Ishikawa (cell line): ENCODE data around the gene MAL.
A peak's percentile ranks its signal among the peaks of the same experiment; 100 is the strongest.

Experiments used
- CEBPB ChIP-seq: IDR thresholded peaks from 2 replicates; pipeline ENCODE4 v1.6.1; 2012
- CREB1 ChIP-seq: IDR thresholded peaks from 2 replicates; pipeline ENCODE4 v1.6.1; 2012; ENCODE audit warnings: low read depth
- EGR1 ChIP-seq: IDR thresholded peaks from 2 replicates; pipeline ENCODE4 v1.6.1; 2012
- EP300 ChIP-seq: IDR thresholded peaks from 2 replicates; pipeline ENCODE4 v1.6.1; 2012; ENCODE audit warnings: borderline replicate concordance
- FOXM1 ChIP-seq: IDR thresholded peaks from 2 replicates; pipeline ENCODE4 v1.6.1; 2012; ENCODE audit warnings: low read depth, borderline replicate concordance
- NFIC ChIP-seq: IDR thresholded peaks from 2 replicates; pipeline ENCODE4 v1.6.1; 2012
- RAD21 ChIP-seq: IDR thresholded peaks from 2 replicates; pipeline ENCODE4 v1.6.1; 2012; ENCODE audit warnings: low read depth
- TAF1 ChIP-seq: IDR thresholded peaks from 2 replicates; pipeline ENCODE4 v1.6.1; 2012; ENCODE audit warnings: low read depth, mild to moderate bottlenecking
- TCF12 ChIP-seq: IDR thresholded peaks from 2 replicates; pipeline ENCODE4 v1.6.1; 2012; ENCODE audit warnings: low read depth
- TEAD4 ChIP-seq: IDR thresholded peaks from 2 replicates; pipeline ENCODE4 v1.6.1; 2012
- YY1 ChIP-seq: IDR thresholded peaks from 2 replicates; pipeline ENCODE4 v1.6.1; 2012; ENCODE audit warnings: low read depth
- ZBTB7A ChIP-seq: IDR thresholded peaks from 2 replicates; pipeline ENCODE4 v1.6.1; 2012; ENCODE audit warnings: low read depth
- TF ChIP-seq, protein P1 (sequence below): IDR thresholded peaks from 2 replicates; pipeline ENCODE4 v1.6.1; 2012; ENCODE audit warnings: low read depth, mild to moderate bottlenecking
- TF ChIP-seq, protein P2 (sequence below): IDR thresholded peaks from 2 replicates; pipeline ENCODE4 v1.6.1; 2012
- TF ChIP-seq, protein P3 (sequence below): IDR thresholded peaks from 2 replicates; pipeline ENCODE4 v1.6.1; 2012

The MAL gene

DNA sequence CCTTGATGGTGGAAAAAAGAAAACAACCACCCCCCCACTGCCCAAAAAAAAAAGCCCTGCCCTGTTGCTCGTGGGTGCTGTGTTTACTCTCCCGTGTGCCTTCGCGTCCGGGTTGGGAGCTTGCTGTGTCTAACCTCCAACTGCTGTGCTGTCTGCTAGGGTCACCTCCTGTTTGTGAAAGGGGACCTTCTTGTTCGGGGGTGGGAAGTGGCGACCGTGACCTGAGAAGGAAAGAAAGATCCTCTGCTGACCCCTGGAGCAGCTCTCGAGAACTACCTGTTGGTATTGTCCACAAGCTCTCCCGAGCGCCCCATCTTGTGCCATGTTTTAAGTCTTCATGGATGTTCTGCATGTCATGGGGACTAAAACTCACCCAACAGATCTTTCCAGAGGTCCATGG is 28.0 kb downstream of the MAL start:
- TF ChIP-seq TCF12 (no peak), EGR1 (no peak), RAD21 (peak; percentile 66), CEBPB (no peak), EP300 (no peak)
- TF ChIP-seq, protein P1, sequence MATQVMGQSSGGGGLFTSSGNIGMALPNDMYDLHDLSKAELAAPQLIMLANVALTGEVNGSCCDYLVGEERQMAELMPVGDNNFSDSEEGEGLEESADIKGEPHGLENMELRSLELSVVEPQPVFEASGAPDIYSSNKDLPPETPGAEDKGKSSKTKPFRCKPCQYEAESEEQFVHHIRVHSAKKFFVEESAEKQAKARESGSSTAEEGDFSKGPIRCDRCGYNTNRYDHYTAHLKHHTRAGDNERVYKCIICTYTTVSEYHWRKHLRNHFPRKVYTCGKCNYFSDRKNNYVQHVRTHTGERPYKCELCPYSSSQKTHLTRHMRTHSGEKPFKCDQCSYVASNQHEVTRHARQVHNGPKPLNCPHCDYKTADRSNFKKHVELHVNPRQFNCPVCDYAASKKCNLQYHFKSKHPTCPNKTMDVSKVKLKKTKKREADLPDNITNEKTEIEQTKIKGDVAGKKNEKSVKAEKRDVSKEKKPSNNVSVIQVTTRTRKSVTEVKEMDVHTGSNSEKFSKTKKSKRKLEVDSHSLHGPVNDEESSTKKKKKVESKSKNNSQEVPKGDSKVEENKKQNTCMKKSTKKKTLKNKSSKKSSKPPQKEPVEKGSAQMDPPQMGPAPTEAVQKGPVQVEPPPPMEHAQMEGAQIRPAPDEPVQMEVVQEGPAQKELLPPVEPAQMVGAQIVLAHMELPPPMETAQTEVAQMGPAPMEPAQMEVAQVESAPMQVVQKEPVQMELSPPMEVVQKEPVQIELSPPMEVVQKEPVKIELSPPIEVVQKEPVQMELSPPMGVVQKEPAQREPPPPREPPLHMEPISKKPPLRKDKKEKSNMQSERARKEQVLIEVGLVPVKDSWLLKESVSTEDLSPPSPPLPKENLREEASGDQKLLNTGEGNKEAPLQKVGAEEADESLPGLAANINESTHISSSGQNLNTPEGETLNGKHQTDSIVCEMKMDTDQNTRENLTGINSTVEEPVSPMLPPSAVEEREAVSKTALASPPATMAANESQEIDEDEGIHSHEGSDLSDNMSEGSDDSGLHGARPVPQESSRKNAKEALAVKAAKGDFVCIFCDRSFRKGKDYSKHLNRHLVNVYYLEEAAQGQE, result no peak

DNA sequence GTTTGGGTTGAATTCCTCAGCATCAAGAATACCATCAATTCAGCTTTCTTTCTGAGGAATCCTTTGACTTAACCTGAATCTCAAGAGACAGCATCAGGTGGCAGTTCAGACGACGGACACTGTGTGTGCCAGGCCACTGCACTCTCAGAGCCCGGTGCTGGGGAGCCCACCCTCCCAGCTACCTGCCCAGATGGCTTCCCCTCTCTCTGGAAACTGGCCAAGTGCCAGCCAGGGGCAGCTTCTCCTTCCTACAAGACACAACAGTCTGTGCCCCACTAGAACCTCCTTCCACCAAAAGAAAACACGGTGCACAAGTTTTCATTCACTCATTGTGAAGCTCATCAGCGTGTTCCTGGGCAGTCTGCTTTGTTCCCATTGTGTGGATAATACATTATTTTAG is 28.5 kb downstream of the MAL start:
- no peak for TF ChIP-seq RAD21
- no peak for TF ChIP-seq CEBPB
- TF ChIP-seq, protein P2, sequence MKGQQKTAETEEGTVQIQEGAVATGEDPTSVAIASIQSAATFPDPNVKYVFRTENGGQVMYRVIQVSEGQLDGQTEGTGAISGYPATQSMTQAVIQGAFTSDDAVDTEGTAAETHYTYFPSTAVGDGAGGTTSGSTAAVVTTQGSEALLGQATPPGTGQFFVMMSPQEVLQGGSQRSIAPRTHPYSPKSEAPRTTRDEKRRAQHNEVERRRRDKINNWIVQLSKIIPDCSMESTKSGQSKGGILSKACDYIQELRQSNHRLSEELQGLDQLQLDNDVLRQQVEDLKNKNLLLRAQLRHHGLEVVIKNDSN, result no peak
- TF ChIP-seq, protein P3, sequence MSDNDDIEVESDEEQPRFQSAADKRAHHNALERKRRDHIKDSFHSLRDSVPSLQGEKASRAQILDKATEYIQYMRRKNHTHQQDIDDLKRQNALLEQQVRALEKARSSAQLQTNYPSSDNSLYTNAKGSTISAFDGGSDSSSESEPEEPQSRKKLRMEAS, result no peak

DNA sequence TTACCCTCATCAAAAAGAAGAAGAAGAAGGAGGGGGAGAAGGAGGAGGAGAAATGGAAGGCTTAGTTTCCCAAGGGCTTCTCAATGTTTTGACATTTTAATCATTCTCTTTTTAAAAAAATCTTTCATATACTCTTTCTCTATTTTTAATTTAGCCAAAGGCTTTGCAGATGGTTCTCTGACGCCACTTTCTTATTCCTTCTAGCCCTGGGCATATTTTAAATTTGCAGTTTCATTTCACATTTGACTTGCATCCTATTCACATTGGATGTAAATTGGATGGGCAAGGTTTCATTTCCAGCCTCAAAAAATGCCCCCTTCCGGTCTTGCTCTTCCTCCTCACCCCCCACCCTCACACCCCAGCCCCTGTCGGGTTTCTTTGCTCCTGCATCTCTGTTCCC is 29.8 kb downstream of the MAL start:
- no peak for TF ChIP-seq EGR1
- TF ChIP-seq EP300, result no peak
- TF ChIP-seq TCF12, result no peak
- TF ChIP-seq YY1, result no peak
- no peak for TF ChIP-seq NFIC
- no peak for TF ChIP-seq RAD21
- no peak for TF ChIP-seq CEBPB
- TF ChIP-seq, protein P2, result no peak
- no peak for TF ChIP-seq CREB1
- TF ChIP-seq, protein P1, result no peak
- TF ChIP-seq, protein P3, result no peak

DNA sequence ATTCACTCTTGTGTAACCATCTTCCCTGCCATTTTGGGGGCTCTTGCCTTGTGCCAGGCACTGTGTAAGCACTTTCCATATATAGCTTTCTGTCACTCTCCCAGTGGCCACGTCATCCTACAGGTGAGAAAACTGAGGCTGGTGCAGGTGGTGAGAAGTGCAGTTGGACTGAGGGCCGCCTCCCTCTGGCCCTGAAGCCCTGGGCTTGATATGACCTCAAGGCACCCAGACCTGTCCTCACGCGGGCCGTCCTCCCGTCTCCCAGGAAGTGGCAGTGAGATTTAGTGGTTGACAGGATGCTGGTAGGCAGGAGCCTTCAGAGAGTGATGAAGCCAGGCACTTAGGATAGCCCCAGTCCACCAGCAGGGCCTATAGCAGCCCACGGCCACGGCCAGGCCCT is 30.5 kb downstream of the MAL start:
- TF ChIP-seq FOXM1, result no peak

DNA sequence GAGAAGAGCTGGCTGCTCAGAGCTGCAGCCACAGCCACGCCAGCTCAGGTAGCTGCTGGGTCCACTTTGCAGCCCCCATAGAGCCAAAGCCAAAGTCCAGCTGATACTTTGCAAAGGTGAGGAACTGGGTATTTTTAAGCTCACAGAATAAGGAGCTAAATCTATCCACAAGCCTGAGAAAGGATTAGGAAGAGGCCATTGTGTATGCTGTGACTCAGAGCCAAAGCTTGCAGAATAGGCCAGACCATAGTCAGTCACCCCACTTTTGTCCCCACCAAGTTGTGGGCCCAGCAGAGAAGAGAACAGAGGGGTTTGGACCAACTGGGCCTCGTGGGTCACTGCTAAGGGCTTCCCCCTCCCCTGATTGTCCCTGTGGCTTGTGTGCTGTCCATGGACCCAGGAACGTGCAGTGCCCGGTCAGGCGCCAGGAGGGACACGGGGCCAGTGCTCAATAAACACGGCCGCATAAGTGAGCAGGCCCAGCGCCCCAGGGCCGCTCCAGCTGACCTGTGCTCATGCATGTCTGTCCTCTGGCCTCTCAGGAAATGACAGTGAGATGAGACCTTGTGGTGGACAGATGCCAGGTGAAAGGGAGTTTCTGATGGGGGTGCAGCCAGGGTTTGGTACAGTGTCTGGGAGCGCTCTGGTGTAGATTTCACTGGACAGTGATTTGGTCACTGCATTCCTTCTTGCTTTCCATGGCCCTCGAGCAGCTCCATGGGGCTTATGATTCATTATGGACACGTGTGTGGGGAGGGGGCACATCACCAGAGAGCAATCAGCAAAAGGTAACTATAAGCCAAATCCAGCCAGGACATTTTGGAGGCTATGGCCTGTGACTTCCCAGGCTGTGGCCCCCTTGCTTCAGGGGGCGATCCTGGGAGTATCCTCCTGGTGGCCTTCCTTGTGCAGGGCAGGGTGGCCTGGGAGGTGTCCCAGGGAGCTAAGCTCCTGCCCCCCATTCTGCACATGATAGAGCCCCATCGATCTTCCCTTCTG is 31.3 kb downstream of the MAL start:
- TF ChIP-seq ZBTB7A, result no peak
- no peak for TF ChIP-seq FOXM1
- TF ChIP-seq, protein P2, result no peak
- TF ChIP-seq TEAD4, result no peak
- TF ChIP-seq, protein P1, result no peak
- TF ChIP-seq YY1, result no peak
- TF ChIP-seq CREB1, result no peak
- TF ChIP-seq, protein P3, result no peak
- no peak for TF ChIP-seq TAF1
- TF ChIP-seq NFIC, result no peak
- no peak for TF ChIP-seq CEBPB
- no peak for TF ChIP-seq RAD21
- no peak for TF ChIP-seq EGR1
- TF ChIP-seq TCF12, result no peak
- no peak for TF ChIP-seq EP300
